Activated T-helper 17 cell treated with anti-CD3 and anti-CD28 coated beads, Interleukin-2, amount 50 U/mL, for 72 hours (primary cell): ENCODE measurements around the gene HOXA11. TPM values are rescaled to one million over a fixed set of nuclear protein-coding genes. Genes with fewer than 3 reads are reported as not detected.

Experiments
- ATAC-seq: fragments of 150-1000 bp; cut with Tn5 transposase; replicated peaks from 2 replicates; pipeline ENCODE4 v1.10.0; 2021; ENCODE audit warnings: mild to moderate bottlenecking, moderate library complexity
- H3K27ac Mint-ChIP-seq: one replicate; pipeline ENCODE4 v1.8.0; 2022; ENCODE audit warnings: mixed read lengths
- H3K27me3 Mint-ChIP-seq: one replicate; pipeline ENCODE4 v1.8.0; 2022; ENCODE audit warnings: mixed read lengths
- H3K36me3 Mint-ChIP-seq: one replicate; pipeline ENCODE4 v1.8.0; 2022; ENCODE audit warnings: low read depth, mild to moderate bottlenecking, mixed read lengths
- H3K4me1 Mint-ChIP-seq: one replicate; pipeline ENCODE4 v1.8.0; 2022; ENCODE audit warnings: mixed read lengths
- H3K4me3 Mint-ChIP-seq: one replicate; pipeline ENCODE4 v1.8.0; 2022; ENCODE audit warnings: mild to moderate bottlenecking, mixed read lengths
- H3K9me3 Mint-ChIP-seq: one replicate; pipeline ENCODE4 v1.8.0; 2022; ENCODE audit warnings: mixed read lengths
- total RNA-seq, 2 donors: library from RNA; stranded (reverse); gene quantifications; one replicate each; pipeline ENCODE4 v1.2.3, GENCODE V29; 2022

Gene HOXA11
- total RNA-seq: not detected

DNA sequence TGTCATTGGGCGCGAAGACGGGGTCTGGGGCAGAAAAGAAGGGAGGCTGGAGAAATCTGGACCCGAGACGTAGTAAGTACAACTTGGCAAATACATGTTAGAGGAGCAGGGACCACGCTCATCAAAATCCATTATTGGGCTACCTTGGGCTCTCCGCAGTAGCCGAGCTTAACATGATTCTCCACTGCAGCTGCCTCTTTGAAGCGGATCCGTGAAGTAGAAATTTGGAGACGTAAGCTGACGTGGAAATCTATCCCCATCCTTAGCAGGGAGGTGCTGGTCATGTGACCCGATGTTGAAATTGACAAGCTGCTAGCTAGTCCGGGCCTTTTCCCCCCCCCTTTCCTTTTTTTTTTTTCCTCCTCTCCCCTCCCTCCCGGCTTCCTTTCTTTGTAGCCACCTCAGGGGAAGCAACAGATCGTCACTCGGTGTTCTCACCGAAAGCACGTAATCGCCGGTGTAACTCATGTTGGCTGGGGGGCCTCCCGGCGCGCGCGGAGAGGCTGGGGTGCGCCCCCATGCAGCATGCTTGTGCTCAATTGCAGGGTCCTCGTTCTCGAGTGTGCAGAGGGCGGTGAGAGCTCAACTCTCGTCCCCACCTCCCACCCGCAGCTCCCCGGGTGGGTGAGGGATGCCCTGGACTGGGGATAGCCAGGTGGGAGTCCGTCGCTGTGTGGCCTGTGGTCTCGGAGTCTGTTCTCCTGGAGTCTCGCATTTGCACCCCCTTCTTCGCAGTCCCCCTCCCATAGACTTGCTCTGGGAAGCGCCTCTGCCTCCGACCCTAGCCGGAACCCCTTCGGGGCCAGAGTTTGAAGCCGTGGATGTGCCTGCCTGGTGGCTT, at the start of gene HOXA11:
Gene HOXA11, minus strand, starts transcription at position 220 of the 841 bp plus-strand sequence. Its CDS starts 88 bp downstream, at position 132.
- Mint-ChIP-seq H3K4me1 (peaks cover 16% of the 10 kb centered on the region), H3K4me3 (peak within 1 kb of the TSS; percentile 77), H3K36me3 (peaks cover 24% of the 10 kb centered on the region), H3K27ac (no peak within 1 kb of the TSS), H3K27me3 (peaks cover 59% of the 10 kb centered on the region), H3K9me3 (no peaks in the 10 kb centered on the region)
- peak; percentile 23 for ATAC-seq

DNA sequence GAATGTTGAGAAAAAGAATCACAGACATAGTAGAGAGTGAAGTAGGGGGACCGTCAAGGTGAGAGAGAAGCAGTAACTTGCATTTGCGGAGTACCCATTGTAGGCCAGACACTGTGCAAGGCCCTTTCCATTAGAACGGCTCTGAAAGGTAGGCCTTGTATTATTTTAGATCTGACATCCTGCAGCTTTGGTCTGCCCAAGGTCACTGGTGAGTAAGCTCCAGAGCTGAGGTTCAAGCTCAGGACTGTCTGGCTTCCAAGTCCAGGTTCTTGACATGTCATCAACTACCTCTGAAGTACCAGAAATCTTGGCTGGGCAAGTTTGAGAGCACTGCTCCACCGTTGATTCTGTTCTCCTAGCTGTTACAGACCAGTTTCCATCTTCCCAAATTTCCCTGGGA, 44.4 kb upstream of the HOXA11 start:
- Mint-ChIP-seq H3K4me1 (no peaks in the 10 kb centered on the region), H3K36me3 (no peaks in the 10 kb centered on the region), H3K27ac (no peak overlapping the region), H3K4me3 (no peak overlapping the region), H3K9me3 (no peaks in the 10 kb centered on the region), H3K27me3 (peaks cover 45% of the 10 kb centered on the region)
- ATAC-seq: no peak

DNA sequence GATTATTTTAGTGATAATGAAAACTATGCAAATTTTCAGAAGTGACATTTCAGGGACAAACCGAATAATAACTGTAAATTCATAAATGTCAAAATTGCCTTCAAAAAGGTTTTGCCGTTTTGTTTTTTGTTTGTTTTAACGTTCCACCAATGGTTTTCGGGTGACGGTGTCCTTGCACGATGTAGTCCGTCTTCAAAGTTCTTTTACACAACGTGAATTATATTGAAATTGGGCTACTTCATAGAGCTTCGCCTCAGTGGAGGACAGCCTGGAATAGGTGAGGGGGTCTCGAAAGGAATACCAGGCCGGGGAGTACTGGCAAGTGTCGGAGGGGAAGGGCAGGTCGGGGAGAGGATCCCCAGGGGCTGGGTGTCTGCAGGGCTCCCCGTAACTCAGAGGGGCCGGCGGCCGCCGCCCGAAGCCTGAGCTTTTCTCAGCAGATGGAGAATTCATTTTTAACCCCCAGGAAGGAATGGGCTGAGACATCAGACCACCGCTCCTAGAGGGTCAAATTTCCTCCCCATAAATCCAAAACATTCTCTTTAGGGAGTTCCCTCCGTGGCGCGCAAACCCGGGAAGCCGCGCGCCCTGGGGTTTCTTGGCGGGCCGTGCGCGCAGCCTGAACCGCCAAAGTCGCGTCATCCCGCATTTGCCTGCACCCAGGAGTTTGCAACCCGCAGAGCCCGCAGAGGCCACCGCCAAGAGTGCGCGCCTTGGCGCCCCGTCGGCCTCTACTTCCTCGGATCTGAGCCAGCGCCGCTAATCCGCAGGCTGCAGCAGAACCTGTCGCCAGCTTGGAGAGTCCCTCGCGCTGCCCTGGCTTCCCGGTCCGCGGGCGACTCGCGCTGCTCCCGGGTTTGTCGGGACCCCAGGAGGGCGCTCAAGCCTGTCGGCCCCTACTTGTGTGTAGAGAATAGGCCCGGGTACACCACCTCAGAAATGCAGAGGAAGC, 40.2 kb upstream of the HOXA11 start:
- Mint-ChIP-seq H3K4me3 (no peak overlapping the region), H3K27ac (no peak overlapping the region), H3K27me3 (peaks cover 64% of the 10 kb centered on the region), H3K36me3 (no peaks in the 10 kb centered on the region), H3K4me1 (no peaks in the 10 kb centered on the region), H3K9me3 (no peaks in the 10 kb centered on the region)
- ATAC-seq: no peak

DNA sequence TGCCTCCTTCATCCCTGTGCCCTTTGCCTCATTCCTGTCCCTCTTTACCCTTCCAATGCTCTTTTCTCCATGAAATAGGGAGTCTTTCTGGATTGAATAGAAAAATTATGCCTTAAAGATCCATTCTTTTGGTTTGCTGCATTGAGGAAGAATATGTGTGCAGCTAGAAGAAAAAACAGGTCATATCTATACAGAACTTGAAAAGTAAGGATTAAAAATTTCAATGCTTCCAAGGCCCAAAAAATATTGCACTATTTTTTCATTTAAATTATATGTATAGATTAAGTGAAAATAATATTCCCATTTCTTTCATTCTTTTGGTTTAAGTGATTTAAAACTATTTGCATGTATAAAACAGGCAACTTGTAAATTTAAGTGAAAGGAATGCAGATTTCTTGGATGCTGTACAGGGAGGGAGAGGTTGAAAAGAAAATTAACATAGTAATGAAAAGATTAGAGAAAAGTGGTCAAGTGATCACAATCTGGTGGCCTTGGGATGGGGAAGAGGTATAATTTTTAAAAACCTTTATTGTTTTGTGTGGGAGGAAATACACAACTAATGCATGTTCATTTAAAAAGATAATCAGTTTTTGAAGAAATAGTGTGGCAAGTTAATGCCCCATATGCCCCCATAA, 39.0 kb upstream of the HOXA11 start:
- Mint-ChIP-seq H3K9me3 (no peaks in the 10 kb centered on the region), H3K36me3 (no peaks in the 10 kb centered on the region), H3K27me3 (peaks cover 67% of the 10 kb centered on the region), H3K4me3 (no peak overlapping the region), H3K27ac (no peak overlapping the region), H3K4me1 (no peaks in the 10 kb centered on the region)
- ATAC-seq: no peak

DNA sequence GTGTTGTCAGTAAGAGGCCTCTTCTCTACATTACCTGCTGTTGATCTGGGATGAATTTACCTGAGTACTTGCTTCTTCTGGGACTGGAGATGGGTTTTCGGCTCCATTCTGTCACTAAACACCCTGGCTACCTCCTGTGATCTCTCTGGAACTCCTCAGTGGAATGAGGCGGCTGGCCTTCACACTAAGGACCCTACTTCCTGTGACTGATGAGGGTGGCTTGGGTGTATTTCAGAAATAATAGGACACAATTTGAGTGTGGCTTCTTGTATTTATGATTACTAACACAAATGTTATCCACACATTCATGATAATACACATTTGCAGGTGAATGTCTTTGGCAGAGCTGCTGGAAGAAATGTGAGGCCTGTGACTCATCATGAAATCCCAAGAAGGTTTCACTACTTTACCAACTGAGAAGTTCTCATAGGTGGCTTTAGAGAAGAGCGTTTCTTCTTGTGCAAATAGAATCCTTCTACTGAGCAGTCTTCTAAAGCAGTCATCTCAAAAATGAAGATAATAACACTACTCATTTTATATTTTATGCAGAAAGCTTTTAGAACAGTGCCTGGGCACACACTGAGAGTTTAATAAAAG, 36.3 kb upstream of the HOXA11 start:
- no peaks in the 10 kb centered on the region for H3K9me3 Mint-ChIP-seq
- no peaks in the 10 kb centered on the region for H3K4me1 Mint-ChIP-seq
- no peaks in the 10 kb centered on the region for H3K36me3 Mint-ChIP-seq
- H3K27me3 Mint-ChIP-seq: peaks cover 60% of the 10 kb centered on the region
- no peak overlapping the region for H3K4me3 Mint-ChIP-seq
- H3K27ac Mint-ChIP-seq: no peak overlapping the region
- ATAC-seq: peak; percentile 72

DNA sequence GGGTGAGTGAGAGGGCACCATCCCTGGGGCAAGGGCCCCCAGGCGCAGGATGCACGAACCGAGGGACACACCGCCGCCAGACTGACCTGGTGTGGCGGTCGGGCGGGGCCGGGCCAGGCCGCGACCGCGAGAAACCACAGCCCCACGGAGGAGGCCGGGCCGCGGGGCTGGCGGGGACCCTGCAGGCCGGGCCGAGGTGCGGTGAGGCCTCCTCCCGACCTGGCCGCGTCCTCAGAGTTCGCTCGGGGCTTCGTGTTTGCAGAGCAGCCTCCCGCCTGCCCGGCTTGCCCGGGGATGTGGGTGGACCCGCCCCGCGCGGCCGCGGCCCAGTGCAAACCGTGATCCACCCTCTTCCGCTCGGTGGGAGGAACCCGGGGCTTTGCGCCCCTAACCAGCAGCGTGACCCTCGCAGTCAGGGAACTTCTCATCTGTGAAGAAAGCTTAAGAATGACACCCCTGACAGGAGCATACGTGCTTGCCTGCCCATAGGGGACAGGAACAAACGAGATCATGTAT, 35.5 kb upstream of the HOXA11 start:
- peaks cover 66% of the 10 kb centered on the region for H3K27me3 Mint-ChIP-seq
- no peak overlapping the region for H3K4me3 Mint-ChIP-seq
- H3K27ac Mint-ChIP-seq: no peak overlapping the region
- H3K4me1 Mint-ChIP-seq: no peaks in the 10 kb centered on the region
- no peak for ATAC-seq
- H3K36me3 Mint-ChIP-seq: no peaks in the 10 kb centered on the region
- H3K9me3 Mint-ChIP-seq: no peaks in the 10 kb centered on the region

DNA sequence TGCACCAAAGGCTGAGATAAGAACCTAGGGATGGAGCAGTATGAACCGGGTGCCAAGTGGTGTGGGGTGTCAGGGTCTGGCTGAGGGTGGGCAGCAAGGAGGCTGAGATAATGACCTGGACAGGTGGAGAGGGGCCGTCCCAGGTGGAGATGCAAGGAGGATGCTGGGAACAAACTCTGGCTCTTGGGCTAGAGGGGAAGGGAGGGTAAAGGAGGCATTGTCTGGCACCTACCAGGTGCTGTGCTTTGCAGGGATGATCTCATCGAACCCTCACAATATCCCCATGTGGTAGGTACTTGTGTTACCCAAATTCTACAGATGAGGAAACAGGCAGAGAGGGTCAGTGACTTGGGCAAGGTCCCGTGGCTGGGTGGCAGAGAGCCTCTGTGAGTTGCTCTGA, 34.8 kb upstream of the HOXA11 start:
- Mint-ChIP-seq H3K27me3 (peaks cover 68% of the 10 kb centered on the region), H3K27ac (no peak overlapping the region), H3K4me3 (no peak overlapping the region), H3K36me3 (no peaks in the 10 kb centered on the region), H3K9me3 (no peaks in the 10 kb centered on the region), H3K4me1 (no peaks in the 10 kb centered on the region)
- no peak for ATAC-seq

DNA sequence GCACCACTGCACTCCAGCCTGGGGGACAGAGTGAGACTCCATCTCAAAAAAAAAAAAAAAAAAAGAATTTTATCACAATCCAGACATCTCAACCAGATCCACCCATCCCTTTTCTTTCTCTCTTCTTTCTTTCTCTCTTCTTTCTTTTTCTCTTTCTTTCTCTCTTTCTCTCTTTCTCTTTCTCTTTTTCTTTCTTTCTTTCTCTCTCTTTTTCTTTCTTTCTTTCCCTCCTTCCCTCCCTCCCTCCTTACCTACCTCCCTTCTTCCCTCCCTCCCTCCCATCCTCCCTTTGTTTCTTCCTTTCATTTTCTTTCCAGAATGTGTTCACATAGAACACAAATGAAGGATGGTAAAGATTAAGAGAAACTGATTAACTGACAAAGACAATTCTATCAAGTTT, 32.9 kb upstream of the HOXA11 start:
- no peaks in the 10 kb centered on the region for H3K4me1 Mint-ChIP-seq
- H3K4me3 Mint-ChIP-seq: no peak overlapping the region
- no peak for ATAC-seq
- no peaks in the 10 kb centered on the region for H3K36me3 Mint-ChIP-seq
- H3K9me3 Mint-ChIP-seq: no peaks in the 10 kb centered on the region
- peaks cover 67% of the 10 kb centered on the region for H3K27me3 Mint-ChIP-seq
- no peak overlapping the region for H3K27ac Mint-ChIP-seq

DNA sequence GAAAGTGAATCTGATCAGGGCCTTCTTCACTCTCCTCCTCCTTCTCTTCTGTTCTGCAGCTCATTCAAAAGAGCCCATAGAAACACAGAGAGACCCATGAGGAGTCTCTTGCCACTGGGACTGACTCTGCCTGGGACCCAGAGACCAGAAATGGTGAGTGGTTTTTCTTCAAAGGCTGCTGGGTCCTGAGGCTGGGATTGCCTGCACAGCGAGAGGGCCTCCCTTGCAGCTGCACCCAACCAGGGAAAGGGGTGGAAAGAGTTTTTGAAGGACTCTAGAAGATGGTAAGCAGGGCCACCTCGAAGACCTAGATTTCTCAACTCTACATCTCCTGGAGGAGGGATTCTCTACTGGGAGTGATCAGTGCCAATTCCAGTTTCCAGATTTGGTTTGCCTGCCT, 30.3 kb upstream of the HOXA11 start:
- Mint-ChIP-seq H3K36me3 (no peaks in the 10 kb centered on the region), H3K27ac (no peak overlapping the region), H3K9me3 (no peaks in the 10 kb centered on the region), H3K4me1 (no peaks in the 10 kb centered on the region), H3K4me3 (no peak overlapping the region), H3K27me3 (peaks cover 69% of the 10 kb centered on the region)
- ATAC-seq: no peak

DNA sequence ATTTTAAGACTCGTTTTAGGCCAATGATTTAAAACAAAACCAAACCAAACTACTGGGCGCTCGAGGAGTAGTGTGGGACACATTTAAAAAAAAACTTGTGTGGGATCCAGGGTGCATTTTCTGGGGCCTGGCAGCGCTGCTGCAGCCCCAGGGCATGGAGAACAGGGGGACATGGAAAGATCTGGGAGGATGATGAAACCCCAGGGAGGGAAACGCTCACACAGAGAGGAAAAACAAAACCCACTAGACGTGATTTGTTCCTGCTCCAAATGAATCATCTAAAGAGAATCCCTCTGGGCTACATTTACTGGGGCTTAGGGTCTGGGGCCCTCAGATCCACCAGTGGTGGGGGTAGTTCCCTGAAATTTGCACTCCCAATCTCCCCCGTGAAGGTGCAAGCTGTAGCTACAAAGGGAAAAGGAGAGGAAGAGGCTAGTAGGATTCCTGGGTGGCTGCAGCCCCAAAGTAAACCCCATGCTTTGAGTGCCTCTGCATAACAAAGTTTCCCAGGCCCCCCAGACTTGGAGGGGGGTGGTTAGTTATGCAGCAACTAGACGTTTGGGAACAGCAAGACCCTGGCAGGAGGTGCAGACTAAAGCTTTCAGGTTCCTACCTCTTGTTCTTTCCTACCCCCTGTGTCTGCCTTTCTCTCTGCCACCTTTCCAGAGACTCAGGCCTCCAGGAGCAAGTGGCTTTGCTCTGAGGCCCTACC, 29.4 kb upstream of the HOXA11 start:
- no peaks in the 10 kb centered on the region for H3K4me1 Mint-ChIP-seq
- H3K4me3 Mint-ChIP-seq: no peak overlapping the region
- ATAC-seq: no peak
- no peaks in the 10 kb centered on the region for H3K36me3 Mint-ChIP-seq
- H3K27me3 Mint-ChIP-seq: peaks cover 65% of the 10 kb centered on the region
- H3K9me3 Mint-ChIP-seq: no peaks in the 10 kb centered on the region
- no peak overlapping the region for H3K27ac Mint-ChIP-seq

DNA sequence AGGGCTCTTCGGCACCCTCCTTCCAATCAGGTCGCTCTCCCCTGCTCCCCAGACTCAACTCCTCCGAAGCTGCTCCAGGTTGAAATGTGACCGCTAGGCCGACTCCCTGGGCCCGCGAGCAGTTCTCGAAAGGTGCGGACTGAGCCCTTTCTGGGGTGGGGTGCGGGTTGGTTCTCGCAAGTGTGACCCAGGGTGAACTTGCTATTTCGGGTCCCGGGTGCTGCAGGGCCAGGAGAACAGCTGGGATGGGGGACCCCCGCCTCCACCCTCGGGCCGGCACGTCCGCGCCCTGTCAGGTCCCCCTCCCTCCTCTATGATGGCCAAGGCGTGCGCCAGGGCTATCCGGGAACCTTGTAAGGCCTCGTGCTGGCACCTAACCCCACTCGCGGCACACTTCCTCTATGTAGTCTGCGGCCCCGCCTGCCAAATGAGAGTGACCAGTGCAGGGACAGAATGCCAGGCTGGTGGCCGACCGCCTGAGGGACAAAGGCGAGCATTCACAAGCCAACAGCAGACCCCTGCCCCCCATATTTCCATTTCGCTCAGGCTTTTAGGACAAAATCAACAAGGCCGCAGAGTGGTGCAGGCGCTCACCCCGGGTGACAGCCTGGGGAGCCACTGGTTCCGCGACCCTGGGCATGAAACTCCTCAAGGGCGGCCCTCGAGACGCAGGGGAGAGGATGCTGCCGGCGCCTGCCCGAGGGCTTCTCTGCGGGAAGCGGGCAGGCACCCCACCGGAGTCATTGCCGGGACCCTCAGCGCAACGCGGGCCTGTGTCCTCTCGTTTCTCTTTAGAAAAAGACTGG, 28.6 kb upstream of the HOXA11 start:
- Mint-ChIP-seq H3K4me3 (no peak overlapping the region), H3K36me3 (no peaks in the 10 kb centered on the region), H3K4me1 (no peaks in the 10 kb centered on the region), H3K27ac (no peak overlapping the region), H3K27me3 (peaks cover 67% of the 10 kb centered on the region), H3K9me3 (no peaks in the 10 kb centered on the region)
- no peak for ATAC-seq

DNA sequence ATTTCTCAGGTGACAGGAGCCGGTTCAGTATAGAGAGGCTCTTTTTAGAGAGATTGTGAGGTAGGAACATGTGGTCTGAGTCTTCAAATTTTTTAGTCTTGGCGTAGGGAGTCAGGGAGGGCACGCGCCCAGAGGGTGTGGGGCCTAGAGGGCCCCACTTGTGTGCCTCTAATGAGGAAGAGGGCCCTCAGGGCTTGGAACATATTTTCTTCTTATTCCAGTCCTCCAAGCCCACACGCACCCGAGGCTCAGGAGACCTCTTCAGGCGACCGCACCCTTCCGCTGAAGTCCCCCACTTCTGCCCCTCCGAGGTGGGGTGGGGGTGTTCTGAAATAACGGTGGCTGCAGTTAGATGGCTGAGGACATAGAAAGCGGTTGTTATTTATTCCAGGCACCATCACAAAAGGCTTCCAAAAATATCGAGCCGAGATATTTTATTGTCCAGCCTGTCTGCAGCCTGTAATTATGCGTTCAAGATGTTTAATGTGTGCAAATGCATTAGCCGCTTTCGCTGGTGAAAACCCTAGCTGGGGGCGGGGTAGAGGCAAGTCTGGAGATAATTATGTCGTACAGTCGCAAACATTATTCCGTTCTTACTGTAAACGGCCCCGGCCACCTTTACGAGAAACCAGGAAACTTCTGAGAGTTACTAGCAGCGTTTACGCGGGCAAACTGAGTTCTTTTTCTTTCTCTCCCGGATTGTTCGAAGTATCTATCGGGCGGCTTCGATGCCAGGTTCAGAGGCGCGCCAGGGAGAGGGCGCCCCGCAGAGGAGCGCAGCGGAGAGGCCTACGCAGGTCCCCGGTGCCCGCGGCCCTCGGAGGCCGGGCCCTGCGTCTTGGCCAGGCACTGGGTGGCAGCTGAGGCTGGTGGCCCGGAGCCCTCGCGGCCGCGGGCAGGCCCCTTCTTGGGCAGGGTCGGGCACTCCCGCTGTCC, 27.7 kb upstream of the HOXA11 start:
- Mint-ChIP-seq H3K27me3 (peaks cover 70% of the 10 kb centered on the region), H3K4me3 (no peak overlapping the region), H3K27ac (no peak overlapping the region), H3K36me3 (no peaks in the 10 kb centered on the region), H3K4me1 (no peaks in the 10 kb centered on the region), H3K9me3 (no peaks in the 10 kb centered on the region)
- no peak for ATAC-seq
